Measurements from ENCODE around the gene GABRA4. TPM values are rescaled to one million over a fixed set of nuclear protein-coding genes. Genes with fewer than 3 reads are reported as not detected.

The GABRA4 gene
- total RNA-seq (10 to 100 TPM in 8 of 9 donors, 1 to 10 TPM in 1; 9.3 to 43.7 (median 30.5) TPM), polyA plus RNA-seq (1 to 10 TPM; 2.7 to 8.3 TPM)
- long read RNA-seq, donor 1, full-length matches to known transcripts = 14 of 22 reads
- long read RNA-seq, donor 1, partial matches to known transcripts = 1 of 22 reads
- long read RNA-seq, donor 1, other reads (novel, unspliced or antisense) = 7 of 22 reads
- long read RNA-seq, donor 2, full-length matches to known transcripts = 50 of 86 reads
- long read RNA-seq, donor 2, partial matches to known transcripts = 15 of 86 reads
- long read RNA-seq, donor 2, other reads (novel, unspliced or antisense) = 21 of 86 reads
- long read RNA-seq, donor 3, full-length matches to known transcripts = 12 of 22 reads
- long read RNA-seq, donor 3, partial matches to known transcripts = 5 of 22 reads
- long read RNA-seq, donor 3, other reads (novel, unspliced or antisense) = 5 of 22 reads

DNA sequence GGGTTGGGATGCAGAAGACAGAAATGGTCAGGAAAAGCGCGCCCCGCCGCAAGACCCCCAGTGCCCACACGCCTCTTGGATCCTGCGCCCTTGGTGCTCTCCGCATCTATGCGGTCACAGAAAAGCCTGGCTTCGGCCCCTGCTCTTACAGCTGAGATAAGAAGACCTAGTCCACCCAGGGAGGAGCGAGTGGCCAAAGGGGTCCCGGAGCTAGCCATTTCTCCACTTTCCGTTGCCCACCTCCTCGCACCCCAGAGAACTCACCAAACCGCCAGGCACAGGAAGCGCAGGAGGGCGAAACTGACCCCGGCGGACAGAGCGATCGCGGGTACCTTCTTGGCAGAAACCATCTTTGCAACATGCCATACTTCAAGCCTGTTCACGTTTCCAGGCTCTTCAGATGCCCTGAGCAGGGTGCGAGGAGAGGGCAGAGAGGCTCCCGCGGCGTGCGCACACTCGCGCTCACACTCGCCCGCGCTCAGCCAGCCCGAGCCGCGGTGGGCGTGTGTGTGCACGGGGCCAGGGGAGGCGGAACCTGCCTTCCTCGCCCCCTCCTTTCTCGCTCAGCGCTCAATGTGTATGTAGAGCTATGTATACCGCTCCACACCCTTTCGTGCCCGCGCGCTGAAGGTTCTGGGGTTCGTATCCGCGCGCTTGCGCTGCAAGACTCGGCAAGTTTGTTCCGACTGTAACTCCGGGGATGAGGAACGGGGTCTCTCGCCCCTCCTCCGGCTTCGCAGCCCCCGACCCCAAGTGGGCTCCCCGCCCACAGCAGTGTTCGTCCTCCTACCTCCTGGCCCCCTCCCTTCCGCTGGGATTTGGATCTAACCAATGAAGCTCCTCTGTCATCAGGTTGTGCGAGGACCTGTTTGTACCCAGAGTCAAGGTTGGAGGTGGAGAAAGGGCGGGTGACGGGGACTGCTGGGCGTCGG lies at the start of gene GABRA4:
Gene GABRA4 (minus strand): TSS at position 507 of the 932 bp plus-strand sequence. CDS start 157 bp downstream, at position 350.
- TF ChIP-seq, protein P1, sequence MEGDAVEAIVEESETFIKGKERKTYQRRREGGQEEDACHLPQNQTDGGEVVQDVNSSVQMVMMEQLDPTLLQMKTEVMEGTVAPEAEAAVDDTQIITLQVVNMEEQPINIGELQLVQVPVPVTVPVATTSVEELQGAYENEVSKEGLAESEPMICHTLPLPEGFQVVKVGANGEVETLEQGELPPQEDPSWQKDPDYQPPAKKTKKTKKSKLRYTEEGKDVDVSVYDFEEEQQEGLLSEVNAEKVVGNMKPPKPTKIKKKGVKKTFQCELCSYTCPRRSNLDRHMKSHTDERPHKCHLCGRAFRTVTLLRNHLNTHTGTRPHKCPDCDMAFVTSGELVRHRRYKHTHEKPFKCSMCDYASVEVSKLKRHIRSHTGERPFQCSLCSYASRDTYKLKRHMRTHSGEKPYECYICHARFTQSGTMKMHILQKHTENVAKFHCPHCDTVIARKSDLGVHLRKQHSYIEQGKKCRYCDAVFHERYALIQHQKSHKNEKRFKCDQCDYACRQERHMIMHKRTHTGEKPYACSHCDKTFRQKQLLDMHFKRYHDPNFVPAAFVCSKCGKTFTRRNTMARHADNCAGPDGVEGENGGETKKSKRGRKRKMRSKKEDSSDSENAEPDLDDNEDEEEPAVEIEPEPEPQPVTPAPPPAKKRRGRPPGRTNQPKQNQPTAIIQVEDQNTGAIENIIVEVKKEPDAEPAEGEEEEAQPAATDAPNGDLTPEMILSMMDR (IDR thresholded peaks at IDR 0.05) = no peak
- no peak for TF ChIP-seq POLR2A (IDR thresholded peaks at IDR 0.05)
- peak; percentile 23 to 56 (median 31) for DNase-seq
- Histone ChIP-seq H3K4me1 (peaks cover 0 to 12% (median 0%) of the 10 kb centered on the region in 12 donors), H3K27me3 (peaks cover 0 to 35% (median 0%) of the 10 kb centered on the region in 9 donors), H3K36me3 (no peaks in the 10 kb centered on the region), H3K9me3 (no peaks in the 10 kb centered on the region), H3K27ac (peak within 1 kb of the TSS; percentile 16 to 88 (median 80)), H3K4me3 (peak within 1 kb of the TSS; percentile 37 to 66 (median 57))
- peak; percentile 49 to 88 (median 78) for ATAC-seq
- intact Hi-C loops (cut with DNase I) = loop anchor here in 3 of 10 donors (5.0 kb wide), 2 partner anchors 46 to 61 kb away; no protein-coding TSS in a partner anchor
- 1 to 3% (median 1%) methylated on average over 26 to 67 of the region's 67 CpGs for WGBS, 4 donors

DNA sequence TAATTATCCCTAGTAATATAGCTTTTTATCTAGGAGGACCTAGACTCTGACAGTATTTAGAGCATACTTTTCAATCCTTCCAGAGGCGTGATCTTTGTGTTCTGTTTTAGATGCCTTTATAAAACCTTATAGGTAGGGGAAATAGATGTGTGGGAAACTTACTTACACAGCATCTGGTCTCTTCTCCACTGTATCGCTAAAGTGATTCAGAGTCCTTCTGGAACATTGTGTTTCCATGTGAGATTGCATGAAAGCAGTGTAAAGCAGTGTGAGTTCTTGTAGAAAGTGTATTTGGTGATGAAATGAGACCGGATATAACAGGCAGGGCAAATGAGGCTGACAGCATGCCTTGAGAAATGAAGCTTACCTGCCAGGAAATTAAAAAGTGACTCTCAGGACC lies 47.4 kb upstream of the GABRA4 start:
- intact Hi-C loops (cut with DNase I) = no loop called here
- WGBS, 4 donors = 83 to 89% (median 87%) methylated on average over 3 of the region's 3 CpGs

DNA sequence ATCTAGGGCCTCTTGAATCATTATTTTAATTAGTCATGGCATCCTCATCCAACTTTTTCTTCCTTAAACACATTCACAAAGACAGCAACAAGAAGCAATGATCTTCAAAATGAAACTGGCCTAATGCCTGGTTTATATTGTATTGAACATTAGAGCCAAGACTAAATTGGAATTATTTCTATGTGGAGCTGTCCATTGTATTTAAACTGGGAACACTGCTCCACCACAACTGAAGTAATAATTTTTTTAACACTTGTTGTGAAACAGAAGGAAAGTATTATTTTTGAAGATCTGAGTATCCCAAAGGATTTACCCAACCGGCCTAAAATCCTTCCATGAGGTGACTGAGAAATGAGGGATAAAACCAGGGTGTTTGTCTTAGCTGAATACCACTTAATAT lies 44.9 kb upstream of the GABRA4 start:
- WGBS, 4 donors = 64 to 90% (median 82%) methylated on average over 1 of the region's 1 CpG
- DNase-seq = no peak
- intact Hi-C loops (cut with DNase I) = loop anchor here in 7 of 10 donors (10.0 kb wide), 3 partner anchors 103 to 347 kb away; no protein-coding TSS in a partner anchor
- H3K9me3 ChIP-seq = no peaks in the 10 kb centered on the region
- H3K27ac ChIP-seq = no peak overlapping the region
- no peak overlapping the region for H3K4me3 ChIP-seq
- H3K27me3 ChIP-seq = peaks cover 0 to 20% (median 0%) of the 10 kb centered on the region in 9 donors
- ATAC-seq = no peak
- no peaks in the 10 kb centered on the region for H3K36me3 ChIP-seq
- TF ChIP-seq POLR2A (IDR thresholded peaks at IDR 0.05) = no peak
- H3K4me1 ChIP-seq = no peaks in the 10 kb centered on the region

More for the DNA sequence above, 47.4 kb upstream of the GABRA4 start:
- Histone ChIP-seq H3K4me3 (no peak overlapping the region), H3K27ac (no peak overlapping the region), H3K9me3 (no peaks in the 10 kb centered on the region), H3K36me3 (no peaks in the 10 kb centered on the region), H3K27me3 (peaks cover 0 to 7% (median 0%) of the 10 kb centered on the region in 9 donors), H3K4me1 (no peaks in the 10 kb centered on the region)
- DNase-seq = no peak
- TF ChIP-seq POLR2A (IDR thresholded peaks at IDR 0.05) = no peak
- TF ChIP-seq, protein P1 (IDR thresholded peaks at IDR 0.05) = no peak
- no peak for ATAC-seq

DNA sequence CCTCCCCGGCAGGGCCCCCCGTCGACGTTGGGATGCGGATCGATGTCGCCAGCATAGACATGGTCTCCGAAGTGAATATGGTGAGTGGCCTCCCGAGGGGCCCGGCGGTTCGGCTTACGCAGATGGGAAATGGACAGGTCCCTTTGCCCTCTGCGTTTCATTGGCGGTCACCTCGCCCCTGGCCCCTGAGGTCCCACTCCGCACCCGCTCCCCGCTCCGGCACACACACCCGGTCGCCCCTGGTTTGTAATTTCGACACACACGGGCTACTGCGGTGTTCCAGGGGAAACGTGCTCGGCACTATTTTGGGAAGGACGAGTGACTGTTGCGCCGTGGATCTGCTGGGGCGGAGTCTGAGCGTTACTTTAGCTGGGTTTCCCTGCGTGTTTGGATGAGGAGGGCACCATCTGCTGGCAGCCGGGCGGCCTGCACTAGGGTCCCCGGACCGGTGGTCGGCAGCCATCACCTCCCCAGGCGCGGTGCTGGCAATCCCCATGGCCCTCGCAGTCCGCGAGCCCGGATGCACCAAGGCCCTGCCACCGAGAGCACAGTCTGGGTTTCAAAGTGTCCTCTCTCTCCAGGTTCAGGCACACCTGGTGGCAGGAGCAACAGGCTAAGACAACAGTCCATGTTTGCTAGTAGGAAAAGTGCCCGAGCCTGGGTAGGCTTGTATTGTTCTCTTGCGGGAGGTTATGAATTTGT lies 39.2 kb upstream of the GABRA4 start:
- peak overlapping the region in 9 of 12 donors; percentile 39 to 81 (median 74) for H3K27ac ChIP-seq
- ATAC-seq = peak; percentile 89 to 95 (median 94)
- H3K9me3 ChIP-seq = no peaks in the 10 kb centered on the region
- no peak for TF ChIP-seq POLR2A (IDR thresholded peaks at IDR 0.05)
- TF ChIP-seq, protein P1 (IDR thresholded peaks at IDR 0.05) = peak; percentile 43 to 78 (median 59)
- DNase-seq = peak; percentile 52 to 81 (median 77)
- WGBS, 4 donors = 3 to 5% (median 3%) methylated on average over 33 to 47 of the region's 47 CpGs
- no peaks in the 10 kb centered on the region for H3K36me3 ChIP-seq
- peaks cover 0 to 16% (median 0%) of the 10 kb centered on the region in 12 donors for H3K4me1 ChIP-seq
- H3K27me3 ChIP-seq = peaks cover 0 to 56% (median 5%) of the 10 kb centered on the region in 9 donors
- intact Hi-C loops (cut with DNase I) = loop anchor here (1.0 to 10.0 kb wide), 9 partner anchors 95 to 352 kb away; no protein-coding TSS in a partner anchor
- peak overlapping the region; percentile 11 to 64 (median 56) for H3K4me3 ChIP-seq
